HG02571 (cell line): ENCODE results near the gene CAMTA1.

Source experiments
- ATAC-seq: cut with Tn5 transposase; IDR thresholded peaks from one replicate; pipeline ENCODE4 v1.9.1; 2021; ENCODE audit warnings: mild to moderate bottlenecking, moderate library complexity; ENCODE audit not compliant: unreplicated experiment

CAMTA1 gene

GRCh38 chr1:6953907-6954364 lies 168.7 kb downstream of the CAMTA1 start:
- ATAC-seq, result no peak

DNA sequence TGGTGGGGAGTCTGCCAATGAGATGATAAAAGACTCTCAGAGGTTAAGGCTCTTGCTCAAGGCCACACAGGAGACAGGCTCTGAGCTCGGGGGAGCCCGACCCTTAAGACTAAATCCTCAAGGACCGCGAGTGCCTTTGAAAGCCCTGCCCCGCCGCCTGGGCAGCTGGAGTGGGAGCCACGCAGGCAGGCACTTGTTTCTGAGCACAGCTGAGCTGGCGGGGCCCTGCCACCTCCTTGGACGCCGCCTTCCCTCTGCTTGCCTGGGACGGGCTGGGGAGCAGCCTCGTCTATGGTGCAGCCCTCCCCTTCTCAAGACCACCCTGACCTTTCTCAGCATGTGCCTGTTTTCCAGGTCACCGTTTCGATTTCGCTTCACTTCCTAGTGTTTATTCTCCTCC lies 169.3 kb downstream of the CAMTA1 start:
- no peak for ATAC-seq

DNA sequence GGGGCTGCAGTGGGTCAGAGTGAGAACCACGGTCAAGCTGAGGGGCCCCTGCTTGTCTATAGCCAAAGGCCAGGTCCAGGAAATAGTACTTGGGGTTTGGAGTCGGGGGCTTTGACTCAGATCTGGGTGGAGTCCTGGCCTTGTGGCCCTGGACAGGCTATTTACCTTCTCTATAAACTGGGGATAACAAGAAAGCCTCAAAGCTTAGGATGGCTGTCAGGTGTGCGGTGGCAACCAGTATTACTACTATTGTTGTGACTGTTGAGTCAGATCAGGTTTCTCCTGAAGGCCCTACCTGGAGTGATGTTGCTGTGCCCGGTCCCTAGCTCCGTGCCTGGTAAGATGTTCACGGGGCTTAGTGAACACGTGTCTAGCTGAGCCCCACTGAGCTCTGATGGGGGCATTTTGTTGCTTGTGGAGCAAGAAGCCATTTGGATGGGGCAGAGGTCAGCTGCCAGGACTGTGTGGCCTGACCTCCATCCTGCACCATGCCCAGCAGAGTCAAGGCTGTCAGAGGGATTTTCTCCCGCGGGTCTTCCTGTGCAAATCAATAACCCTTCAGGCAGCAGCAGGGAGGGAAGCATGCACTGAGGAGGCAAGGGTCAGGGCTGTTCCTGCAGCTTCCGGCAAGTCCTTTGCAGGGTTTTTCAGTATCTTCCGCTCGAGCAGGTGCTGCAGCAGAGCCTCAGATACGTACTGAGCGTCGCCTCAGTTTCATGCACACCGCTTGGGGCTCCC lies 170.3 kb downstream of the CAMTA1 start:
- no peak for ATAC-seq

DNA sequence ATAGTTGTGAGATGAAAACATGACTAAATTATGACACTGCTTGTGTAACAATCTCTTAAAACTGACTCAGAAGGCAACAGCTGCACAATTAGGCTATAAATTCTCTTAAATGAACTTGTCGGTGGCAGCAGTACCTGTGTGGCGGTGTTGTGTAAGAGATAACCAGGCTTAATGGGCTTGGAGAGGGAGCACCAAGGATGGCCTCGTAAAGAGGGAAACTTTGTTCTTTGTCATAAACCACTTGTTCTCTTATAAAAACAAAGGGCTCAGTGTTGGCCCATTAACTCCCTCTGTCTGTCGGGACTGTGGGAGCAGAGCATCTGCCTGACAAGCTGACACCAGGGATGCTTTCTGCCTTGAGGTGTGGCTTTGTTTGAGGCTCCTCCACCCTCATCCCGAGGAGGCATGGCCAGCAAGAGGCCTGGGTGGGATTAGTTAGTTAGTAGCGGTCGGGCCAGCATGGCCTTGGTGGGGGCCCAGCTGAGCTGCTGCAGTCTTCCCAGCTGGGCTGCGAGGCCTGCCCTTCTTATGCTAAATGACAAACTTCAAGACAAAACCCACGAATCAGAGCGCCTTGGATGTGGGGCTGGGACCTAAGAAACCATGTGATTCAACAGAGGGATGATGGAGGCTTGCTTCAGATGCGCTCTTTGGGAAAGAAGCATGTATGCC lies 171.4 kb downstream of the CAMTA1 start:
- no peak for ATAC-seq

- no peak for ATAC-seq
These were observed 172.1 kb downstream of the CAMTA1 start for GRCh38 chr1:6957341-6957740.

DNA sequence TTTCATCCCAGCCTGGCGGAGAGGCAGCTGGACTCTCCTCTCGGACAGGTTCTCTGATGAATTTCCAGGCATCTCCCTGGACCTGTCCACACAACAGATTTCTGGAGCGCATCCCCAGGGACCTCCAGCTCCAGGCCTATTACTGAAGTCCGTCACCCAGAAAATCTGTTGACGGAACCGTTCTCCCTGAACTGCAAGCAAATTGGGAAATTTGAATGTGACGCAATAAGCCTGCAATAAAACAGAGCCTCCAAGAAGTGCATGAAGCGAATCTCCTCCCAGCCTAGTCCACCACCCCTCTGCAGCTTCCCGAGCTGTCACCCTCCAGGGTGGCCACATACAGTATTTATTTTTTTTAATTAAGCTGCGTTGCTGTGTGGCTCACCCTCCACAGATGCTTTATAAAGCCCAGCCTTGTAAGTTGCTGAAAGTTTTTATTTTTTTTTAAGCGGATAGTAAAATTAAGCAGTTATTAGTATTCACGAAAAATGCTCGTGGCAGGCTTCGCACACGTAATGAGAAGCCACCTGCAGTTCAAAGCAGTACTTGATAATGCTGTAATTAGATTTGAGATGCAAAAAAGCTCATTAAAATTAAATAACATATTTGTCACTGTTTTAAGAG lies 173.3 kb downstream of the CAMTA1 start:
- no peak for ATAC-seq

DNA sequence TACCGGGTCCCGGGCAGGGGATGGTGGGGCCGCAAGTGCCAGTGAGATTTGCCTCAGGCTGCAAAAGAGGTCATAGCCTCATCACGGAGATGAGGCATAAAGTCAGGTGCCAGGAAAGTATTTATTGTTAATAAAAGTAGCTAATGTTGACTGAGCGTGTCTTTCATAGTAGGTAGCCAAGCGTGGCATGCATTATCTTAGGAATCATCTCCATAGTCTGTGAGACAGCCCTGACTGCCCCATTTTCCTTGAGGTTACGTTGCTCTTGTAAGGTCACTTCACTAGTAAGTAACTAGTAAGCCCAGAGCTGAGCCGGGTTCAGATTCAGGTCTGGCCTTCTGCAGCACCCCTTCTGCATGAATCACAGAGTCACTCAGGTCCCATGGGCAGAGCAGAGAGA lies 174.2 kb downstream of the CAMTA1 start:
- ATAC-seq, result no peak

- ATAC-seq, result no peak
These were observed 175.1 kb downstream of the CAMTA1 start for GRCh38 chr1:6960291-6960811.

- no peak for ATAC-seq
These were observed 175.6 kb downstream of the CAMTA1 start for GRCh38 chr1:6960860-6961259.

GRCh38 chr1:6961289-6961688 lies 176.0 kb downstream of the CAMTA1 start:
- no peak for ATAC-seq

DNA sequence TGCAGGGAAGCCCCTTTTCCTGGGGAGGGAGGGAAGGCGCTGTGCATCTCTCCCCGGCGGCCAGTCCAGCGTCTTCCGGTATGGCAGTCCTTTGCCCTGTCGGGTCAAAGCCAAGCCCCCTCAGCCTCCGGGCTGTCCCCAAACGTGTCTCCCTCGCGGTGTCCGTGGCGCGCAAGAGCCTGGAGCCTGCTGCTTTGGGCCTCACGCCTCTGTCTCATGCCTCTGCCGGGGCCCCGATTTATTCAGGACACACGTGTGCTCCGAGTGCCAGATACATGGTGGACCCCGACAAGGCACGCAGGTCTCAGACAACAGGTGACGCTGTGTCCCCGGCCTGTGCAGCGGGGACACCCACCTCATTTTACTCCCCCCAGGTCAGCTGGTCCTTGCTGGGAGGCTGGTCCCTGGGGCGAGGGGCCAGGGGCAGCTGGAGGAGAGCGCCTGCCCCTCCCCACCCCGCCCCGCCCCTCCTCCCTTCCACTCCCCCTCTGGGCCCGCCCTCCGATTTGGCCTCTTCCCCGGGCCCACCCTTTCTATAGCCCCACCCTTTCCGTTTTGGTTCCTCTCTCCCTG lies 176.7 kb downstream of the CAMTA1 start:
- no peak for ATAC-seq

- no peak for ATAC-seq
These were observed 177.3 kb downstream of the CAMTA1 start for GRCh38 chr1:6962478-6962995.

- no peak for ATAC-seq
These were observed 178.0 kb downstream of the CAMTA1 start for GRCh38 chr1:6962996-6963911.

- ATAC-seq, result no peak
These were observed 178.7 kb downstream of the CAMTA1 start for GRCh38 chr1:6963912-6964307.

- no peak for ATAC-seq
These were observed 180.1 kb downstream of the CAMTA1 start for GRCh38 chr1:6965083-6965934.

- ATAC-seq, result no peak
These were observed 180.6 kb downstream of the CAMTA1 start for GRCh38 chr1:6965935-6966241.

GRCh38 chr1:6966326-6966725 lies 181.1 kb downstream of the CAMTA1 start:
- ATAC-seq, result no peak

GRCh38 chr1:6967431-6968111 lies 182.3 kb downstream of the CAMTA1 start:
- ATAC-seq, result no peak

DNA sequence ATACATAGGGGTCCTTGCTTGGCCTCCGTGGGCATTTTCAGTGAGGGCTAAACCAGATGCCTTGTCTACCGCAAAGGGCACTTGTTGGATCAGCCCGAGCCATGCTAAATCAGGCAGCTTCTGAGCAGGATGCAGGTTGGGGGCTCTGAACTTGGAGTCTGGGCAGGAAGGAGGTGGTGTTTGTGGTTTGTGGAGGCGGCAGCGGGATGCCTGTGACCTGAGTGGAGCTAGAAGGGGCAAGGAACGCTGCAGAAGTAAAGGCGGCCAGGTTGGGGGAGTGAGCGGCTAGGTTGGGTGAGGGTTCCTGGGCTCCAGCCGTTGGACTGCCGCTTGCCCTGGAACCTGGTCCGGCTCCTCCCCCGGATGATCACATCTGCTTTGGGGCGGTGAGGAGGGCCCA lies 183.9 kb downstream of the CAMTA1 start:
- ATAC-seq, result no peak
